GM19240 (cell line): ENCODE measurements around the gene WDCP.
"Not testable (repeated sequence)": the region's sequence is repeated elsewhere in the genome, so short reads cannot be mapped to it uniquely, and the experiment has no call there.

ENCODE experiments used
- DNase-seq: peaks from one replicate; pipeline ENCODE4 v3.0.0; 2011; ENCODE audit warnings: low spot score; ENCODE audit not compliant: insufficient read length

Gene WDCP

DNA sequence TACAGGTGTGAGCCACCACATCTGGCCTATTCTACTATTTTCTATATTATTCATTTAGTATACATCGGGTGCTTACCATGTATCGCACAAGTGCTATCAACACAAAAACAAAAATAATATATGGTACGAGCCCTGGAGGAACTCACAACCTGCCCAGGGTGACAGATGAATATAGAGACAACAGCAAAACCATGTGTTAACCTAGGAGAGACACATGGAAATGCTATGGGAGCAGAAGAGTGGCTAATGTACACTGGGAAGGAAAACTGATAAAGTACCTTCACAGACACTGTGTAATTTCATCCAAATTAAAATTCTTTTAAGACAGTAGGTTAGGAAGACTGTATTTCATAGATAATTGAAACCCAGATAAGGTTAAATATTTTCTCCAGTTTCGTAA, 25.1 kb upstream of the WDCP start:
- no peak for DNase-seq

DNA sequence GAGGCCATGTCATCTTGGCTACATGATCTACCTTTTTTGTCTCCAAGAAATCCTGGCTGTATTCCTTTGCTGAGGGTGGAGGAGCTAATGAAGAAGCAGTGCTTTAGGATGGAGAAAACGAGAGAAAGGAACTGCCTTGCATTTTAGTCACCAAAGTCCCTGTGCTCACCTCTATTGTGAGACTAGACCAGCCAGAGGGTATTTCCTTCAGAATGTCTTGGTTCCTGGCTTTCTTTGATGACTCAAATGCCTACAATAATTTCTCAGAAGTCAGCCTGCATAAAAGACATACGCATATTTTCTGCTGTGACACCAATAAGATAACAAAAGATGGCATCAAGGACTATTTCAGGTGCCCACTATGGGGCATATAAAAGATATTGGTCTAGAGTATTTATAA, 18.1 kb upstream of the WDCP start:
- DNase-seq = no peak

DNA sequence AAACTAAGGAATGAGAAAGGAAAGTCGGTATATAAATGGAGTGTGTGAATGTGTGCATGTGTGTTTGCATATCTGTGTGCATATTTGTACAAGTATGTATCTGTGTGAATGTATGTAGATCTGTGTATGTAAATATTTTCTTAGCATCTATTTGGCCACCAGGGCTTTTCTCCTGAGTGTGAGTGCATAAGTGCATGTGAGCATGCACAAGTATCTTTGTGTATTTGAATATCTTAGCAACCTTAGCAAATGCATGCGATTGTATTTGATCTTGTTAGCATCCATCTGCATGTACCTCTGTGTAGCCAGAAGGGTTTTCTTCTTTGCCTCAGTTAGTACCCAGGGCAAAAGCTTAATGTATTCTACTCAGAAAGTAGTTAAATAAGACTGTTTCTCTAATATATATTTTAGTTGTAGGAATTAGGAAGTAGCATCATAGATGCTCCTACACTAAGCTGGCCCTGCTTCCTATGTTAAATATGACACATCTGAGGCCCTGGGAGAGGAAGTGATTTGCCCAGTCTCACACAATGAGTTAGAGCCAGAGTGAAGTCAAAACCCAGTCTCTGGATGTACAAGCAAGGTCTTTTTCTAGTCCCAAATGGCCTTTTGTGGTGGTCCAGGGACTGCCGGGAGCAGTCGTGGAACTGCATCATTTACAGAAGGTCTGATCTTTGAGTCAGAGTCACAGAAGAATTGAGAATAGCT, 11.5 kb upstream of the WDCP start:
- no peak for DNase-seq

DNA sequence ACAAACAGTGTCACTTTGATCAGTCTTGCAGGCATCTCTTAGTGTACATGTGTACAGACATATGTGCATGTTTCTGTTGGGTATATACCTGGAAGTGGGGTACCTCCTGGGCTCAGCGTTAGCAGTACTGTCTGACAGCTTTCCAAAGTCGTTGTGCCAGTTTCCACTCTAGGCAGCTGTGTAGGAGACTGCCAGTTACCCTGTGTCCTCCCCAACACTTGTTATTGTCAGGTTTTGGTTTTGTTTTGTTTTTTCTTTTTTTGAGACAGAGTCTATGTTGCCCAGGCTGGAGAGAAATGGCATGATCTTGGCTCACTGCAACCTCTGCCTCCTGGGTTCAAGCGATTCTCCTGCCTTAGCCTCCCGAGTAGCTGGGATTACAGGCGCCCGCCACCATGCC, 8.6 kb upstream of the WDCP start:
- DNase-seq = no peak

DNA sequence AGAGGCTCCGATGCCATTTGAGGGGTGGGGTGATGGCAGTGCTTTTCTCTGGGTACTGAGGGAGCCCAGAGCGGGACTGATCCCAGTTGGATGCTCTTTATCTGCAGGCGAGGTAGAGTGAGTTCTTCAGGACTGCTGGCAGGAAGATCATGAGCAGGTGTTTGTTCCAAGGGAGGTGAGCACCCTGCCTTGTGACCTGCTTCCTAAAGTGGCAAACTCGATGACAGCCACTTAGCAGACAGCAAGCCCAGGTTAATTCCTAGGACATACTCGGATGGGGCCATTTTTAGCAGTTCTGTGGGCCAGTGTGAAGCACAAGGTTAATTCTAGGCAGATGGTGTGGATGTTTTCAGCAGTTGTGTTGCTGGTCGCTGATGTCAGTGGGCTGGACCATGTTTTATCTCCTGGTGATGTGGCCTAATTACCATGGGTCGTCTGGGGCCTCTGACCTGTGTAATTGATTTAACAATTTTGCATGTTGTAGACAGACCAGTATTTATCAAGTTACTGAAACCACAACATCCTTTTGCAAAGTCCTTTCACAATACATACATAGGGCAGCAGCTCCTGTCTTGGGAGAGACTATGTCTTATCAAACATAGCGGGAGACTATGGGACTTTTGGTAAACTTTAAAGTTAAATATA, 7.3 kb upstream of the WDCP start:
- no peak for DNase-seq

DNA sequence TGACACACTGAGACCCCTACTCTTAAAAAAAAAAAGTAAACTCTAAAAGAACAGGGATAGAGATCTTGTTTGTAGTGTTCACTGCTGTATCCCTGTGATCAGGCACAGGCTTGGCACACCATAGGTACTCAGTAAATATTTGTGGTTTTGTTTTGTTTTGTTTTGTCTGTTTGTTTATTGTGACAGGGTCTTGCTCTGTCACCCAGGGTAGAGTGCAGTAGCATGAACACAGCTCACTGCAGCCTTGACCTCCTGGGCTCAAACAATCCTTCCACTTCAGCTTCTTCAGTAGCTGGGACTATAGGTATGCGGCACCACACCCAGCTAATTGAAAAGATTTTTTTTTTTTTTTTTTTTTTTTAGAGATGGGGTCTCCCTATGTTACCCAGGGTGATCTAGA, 5.8 kb upstream of the WDCP start:
- no peak for DNase-seq

DNA sequence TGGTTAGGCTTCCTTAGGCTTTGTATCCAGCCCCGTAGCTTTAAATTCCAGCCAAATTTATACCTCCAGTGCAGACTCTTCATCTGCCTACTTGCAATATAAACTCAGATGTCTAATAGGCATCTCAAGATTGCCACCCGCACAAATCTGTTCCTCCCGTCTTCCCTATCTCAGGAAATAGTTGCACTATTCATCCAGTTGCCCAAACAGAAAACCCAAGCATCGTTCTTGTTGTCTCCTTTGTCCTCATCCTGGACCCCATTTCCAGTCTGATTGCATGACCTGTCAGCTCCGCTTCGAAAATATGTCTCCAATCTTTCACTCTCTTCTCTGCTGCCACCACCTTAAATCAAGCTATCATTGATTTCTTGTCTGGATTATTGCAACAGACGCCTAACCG, 4.6 kb upstream of the WDCP start:
- no peak for DNase-seq

DNA sequence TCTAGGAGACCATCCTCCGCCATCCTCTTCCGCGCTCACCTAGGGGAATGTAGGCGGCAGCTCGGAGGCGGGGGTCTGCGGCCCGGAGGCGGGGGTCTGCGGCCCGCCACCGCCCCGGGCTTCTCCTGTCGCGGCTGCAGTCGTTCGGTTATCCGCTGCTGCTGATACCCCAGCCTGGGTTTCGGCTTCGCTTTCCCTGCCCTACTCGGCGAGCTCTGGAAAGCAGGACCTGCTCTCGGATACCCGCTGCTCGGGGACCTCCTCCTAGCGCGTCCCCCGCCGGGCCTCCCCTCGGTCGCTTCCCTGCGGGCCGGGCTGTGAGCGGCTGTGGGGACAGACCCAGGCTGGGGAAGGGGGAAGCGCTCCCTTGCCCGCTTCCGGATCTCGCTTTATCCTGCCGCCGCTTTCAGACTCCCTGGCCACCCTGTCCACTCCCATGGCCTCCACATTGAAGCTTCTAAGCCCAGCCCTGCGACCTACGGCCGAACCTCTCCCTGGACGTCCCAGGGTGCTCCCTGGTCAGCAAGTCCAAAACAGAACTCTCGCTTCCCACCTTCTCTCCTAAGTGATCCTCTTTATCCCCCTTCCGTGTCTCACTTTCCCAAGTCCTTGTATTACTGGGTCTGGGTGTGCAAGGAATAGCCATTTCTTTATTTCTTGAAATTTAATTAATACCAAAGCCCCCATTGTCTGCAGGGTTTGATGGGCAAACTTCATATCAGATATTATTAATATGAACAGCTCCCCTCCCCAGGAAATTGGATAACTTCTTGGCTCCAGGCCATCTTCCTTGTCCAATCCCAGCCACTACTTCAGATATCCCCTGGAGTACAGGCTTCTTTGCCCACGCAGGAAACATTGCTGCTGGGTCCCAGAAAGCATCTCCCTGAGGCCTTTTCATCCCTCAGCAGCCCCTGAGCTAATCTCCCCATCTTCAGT, 3.1 kb upstream of the WDCP start:
- DNase-seq = no peak

DNA sequence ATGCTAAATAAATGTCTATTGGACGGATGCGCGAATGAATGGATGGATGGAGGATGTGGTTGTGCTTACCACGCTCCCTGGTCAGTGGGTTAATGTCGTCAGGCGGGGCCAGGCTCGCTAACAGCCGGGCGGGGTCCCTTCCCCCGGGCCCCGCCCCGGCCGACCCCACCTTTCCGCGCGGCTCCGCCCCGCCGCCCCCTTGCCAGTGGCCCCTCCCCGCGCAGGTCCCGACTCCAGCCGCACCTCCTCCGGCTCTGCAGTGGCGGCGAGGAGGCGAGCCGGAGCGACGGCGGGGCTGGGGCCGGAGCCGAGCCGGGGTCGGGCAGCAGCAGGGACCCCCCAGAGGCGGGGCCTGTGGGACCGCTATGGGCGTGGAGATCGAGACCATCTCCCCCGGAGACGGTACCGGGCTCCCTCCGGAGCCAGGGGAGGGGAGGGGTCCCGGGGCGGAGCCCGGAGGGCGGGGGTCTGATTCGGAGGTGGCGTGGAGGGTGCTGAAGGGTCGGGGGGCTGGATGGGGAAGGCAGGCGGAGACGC, 2.4 kb upstream of the WDCP start, which contains the start of gene FKBP1B:
TSS of gene FKBP1B (plus strand) at position 257 of the 537 bp plus-strand sequence. CDS start at position 366, 109 bp downstream.
- DNase-seq = no peak

DNA sequence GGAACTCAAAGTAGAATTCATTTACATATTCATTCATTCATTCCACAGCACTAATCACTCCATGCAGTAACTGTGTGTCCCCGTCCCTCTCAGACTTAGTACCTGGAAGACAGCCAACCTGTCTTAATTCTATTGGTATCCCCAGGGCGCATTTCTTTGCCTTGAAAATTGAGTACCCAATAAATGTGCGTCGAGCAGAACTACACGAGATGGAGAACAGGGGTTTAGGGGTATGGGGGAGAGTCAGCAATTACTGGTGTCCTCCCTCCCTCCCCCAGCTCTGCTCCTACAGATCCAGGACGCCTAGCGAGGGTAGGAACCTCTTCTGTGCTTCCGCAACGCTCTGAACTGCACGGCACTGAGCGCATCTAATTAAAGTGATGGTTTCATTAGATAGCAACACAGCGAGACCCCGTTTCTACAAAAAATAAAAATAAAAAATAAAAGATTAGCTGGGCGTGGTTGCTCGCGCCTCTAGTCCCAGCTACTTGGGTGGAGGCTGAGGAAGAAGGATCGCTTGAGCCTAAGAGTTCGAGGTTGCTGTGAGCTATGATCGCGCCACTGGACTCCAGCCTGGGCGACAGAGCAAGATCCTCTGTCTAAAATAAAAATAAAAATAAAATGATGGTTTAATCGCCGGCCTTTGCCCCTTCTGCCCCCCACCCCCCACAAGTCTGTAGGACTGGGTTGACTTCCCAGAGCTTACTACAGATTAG, 1.7 kb upstream of the WDCP start:
- no peak for DNase-seq

DNA sequence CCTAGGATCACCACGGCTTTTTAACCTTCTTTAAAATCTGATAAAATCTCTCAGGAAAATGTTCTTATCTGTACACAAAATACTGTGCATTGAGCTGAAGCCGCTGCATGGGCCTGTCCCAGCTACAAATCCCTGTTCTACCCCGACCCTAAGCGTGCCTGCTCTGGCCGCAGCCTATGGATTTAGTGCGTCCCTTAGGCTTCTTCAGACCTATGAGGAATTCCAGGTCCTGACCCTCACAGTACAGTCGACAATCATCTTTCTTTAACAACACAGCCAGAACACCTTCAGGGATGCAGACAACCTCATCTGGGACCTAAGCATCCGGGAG, 477 bp upstream of the WDCP start:
- DNase-seq = no peak

DNA sequence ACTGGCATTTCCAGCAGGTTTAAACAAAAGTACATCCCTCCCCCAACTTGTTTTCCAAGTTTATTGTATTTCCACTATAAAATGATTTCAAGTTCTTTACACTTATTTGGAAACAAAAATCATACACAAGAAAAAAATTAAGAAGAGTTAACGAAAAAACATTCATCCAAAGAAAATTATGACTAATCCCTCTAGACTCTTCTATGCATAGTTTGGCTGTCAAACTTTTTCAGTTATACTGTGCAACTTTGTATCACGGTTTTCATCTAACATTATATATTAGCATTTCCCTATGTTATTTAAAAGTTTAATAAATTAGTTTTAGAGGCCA, 627 bp downstream of the WDCP start:
- DNase-seq = no peak

DNA sequence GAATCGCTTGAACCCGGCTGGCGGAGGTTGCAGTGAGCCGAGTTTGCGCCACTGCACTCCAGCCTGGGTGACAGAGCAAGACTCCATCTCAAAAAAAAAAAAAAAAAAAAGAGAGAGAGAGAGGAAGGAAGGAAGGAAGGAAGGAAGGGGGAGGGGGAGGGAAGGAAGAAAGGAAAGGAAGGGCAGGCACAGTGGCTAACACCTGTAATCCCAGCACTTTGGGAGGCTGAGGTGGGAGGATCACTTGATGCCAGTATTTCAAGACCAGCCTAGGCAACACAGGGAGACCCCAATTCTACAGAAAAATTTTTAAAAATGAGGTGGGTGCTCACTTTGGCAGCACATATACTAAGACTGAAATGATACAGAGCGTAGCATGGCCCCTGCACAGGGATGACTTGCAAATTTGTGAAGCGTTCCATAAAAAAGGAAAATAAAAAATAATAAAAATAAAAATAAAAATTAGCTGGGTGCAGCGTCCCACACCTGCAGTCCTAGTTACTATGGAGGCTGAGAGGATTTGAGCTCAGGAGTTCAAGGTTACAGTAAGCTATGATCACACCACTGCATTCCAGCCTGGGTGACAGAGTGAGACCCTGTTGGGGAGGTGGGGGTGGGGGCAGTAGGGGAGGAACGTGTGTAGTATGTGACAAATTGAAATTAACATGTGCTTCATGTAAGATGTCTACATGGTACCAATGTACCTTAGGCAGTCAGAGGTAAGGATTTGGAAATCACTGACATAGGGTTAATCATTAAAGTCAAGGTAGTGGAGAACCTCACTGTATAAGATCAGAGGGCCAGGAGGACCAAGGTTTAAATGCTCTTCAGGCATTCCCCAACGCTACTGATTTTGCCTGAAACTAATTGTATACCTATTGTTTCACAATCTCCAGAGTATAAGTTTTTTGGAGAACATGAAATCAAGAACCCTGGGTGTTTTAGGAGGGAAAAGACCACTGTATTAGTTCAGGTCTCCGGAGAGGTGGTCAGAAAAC, 1.4 kb downstream of the WDCP start:
- DNase-seq = no peak

DNA sequence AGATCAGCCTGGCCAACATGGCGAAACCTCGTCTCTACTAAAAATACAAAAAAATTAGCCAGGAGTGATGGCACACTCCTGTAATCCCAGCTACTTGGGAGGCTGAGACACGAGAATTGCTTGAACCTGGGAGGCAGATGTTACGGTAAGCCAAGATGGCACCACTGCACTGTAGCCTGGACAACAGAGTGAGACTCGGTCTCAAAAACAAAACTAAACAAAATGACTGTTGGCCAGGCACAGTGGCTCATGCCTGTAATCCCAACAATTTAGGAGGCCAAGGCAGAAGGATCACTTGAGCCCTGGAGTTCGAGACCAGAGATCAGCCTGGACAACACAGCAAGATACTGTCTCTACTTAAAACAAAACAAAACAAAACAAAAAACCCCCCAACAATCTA, 4.1 kb downstream of the WDCP start:
- not testable (repeated sequence) for DNase-seq

DNA sequence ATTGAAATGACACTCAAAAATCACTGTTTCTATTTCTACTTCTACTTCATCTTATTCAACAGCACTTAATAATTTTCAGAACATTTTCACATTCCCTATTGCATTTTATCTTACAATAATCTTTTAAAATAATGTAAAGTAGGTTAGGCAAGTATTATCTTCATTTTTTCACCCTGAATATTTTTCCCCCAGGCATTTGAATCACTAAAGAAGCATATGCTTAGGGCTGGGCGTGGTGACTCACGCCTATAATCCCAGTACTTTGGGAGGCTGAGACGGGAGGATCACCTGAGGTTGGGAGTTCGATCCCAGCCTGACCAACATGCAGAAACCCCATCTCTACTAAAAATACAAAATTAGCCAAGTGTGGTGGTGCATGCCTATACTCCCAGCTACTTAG, 6.7 kb downstream of the WDCP start:
- DNase-seq = no peak

DNA sequence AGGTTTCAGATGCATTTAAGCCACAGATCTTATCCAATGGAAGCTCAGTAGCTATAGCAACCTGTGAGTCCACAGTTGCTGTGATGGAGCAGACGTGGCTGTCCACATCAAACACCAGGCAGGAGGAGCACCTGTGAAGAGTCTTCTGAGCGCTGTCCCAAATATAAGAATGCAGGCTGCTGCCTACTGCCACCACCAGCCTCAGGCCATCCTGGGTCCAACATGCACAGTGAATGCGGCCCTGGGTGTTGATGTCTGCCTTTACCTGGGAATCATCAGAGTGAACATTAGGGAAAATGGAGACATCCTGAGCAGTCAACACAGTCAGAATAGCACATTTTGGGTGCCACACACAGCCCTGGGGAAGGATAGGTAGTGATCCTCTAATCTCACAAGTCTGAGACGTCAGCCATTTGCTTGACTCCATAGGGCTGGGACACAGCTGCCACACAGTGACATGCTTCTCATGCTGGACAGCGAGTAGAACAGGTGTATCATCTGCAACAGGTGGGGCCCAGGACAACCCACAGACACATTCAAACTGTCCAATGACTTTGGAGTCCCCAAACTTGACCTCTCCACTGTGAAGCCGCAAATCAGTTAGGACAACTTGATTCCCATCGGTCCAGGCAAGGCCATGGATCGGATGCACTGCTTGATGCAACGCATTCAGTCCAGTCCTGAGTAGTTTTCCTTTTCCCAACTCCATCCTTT, 8.2 kb downstream of the WDCP start:
- no peak for DNase-seq

DNA sequence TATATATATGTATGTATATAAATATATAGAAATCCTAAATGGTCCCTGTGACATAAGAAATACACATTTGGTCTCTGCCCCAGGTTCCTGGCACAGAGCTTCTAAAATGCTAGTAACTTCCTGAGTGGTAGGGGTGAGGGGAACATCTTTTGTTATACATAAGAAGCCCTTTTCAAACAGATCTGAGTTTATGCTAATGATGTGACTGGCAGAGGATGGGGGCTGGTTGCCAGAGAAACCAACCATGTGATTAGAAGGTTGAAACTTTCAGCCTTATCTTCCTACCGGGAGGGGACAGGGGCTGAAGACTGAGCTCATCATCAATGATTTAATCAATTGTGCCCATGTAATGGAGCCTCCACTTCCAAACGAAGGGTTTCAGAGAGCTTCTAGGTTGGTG, 21.0 kb downstream of the WDCP start:
- DNase-seq = no peak

DNA sequence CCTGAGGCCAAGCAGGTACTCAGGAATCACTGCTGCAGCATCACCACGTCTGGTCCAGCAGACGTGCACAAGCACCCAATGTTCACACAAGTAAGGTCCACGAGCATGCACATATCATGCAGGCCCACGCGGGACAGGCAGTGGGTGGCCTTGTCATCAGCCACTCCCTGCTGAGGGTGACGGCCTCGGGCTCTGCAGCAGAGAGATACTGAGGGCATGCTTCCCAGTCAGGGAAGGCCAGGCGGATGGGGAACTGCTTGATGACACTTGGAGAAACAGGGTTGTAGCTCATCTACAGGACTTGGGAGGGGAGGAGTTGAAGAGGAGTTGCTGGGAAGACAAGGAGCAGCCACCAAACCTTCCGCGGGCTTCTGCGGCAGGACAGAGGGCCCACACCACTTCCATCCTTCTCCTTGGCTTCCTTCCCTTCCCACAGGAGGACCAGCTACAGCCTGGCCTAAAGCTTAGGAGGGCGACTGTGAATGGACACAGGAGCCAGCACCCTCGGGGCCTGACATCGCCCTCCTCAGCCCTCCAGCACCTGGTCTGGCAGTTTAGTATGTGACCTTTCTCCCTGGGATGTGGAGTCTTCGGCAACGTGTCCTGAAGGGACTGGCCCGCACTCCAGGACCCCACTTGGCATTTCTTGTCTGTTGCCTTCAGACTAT, 22.1 kb downstream of the WDCP start:
- DNase-seq = no peak

DNA sequence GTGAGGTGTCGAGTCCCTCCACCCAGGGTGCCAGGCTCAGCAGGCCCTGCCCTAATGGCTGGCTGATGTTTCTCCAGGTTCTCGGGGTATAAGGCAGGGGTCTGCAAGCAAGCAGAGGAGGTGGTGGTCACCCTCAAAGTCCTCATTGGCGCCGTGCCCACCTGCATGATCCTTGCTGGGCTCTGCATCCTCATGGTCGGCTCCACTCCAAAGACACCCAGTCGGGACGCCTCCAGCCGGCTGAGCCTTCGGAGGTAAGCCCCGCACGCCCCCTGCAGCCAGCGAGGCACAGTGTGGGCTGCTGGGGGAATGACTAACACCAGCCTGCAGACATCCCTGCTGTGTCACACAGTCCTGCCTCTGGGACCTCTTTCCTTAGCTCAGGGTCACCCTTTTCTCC, 23.2 kb downstream of the WDCP start:
- no peak for DNase-seq
